D721Med (cell line): ENCODE measurements around the gene POLR3G.

Experiments
- DNase-seq: peaks from one replicate; pipeline ENCODE4 v3.0.0; 2011; ENCODE audit warnings: low spot score; ENCODE audit not compliant: insufficient read length
- FAIRE-seq: peaks from 2 replicates; lab custom pipeline; 2011; peaks lifted over from hg19 to GRCh38; lab: Jason Lieb, UNC
- CTCF ChIP-seq: IDR thresholded peaks from 2 replicates; pipeline ENCODE4 v1.5.1; 2012; ENCODE audit warnings: mild to moderate bottlenecking, control low read depth; ENCODE audit not compliant: insufficient read depth; ENCODE audit errors: missing control alignments

POLR3G gene

GRCh38 chr5:90477621-90478215 is 3.1 kb downstream of the POLR3G start:
- no peak for TF ChIP-seq CTCF
- DNase-seq (no peak), FAIRE-seq (no peak)

GRCh38 chr5:90479611-90480385 is 5.1 kb downstream of the POLR3G start:
- TF ChIP-seq CTCF = no peak
- no peak for DNase-seq

GRCh38 chr5:90480699-90481098 is 6.0 kb downstream of the POLR3G start:
- no peak for TF ChIP-seq CTCF

More at GRCh38 chr5:90479611-90480385, 5.1 kb downstream of the POLR3G start:
- FAIRE-seq = no peak

GRCh38 chr5:90483206-90483605 is 8.5 kb downstream of the POLR3G start:
- FAIRE-seq (no peak), DNase-seq (no peak)
- TF ChIP-seq CTCF = no peak

More at GRCh38 chr5:90480699-90481098, 6.0 kb downstream of the POLR3G start:
- FAIRE-seq = no peak
- DNase-seq = no peak

GRCh38 chr5:90484540-90484939 is 9.9 kb downstream of the POLR3G start:
- DNase-seq (no peak), FAIRE-seq (no peak)
- no peak for TF ChIP-seq CTCF

GRCh38 chr5:90488791-90489190 is 14.1 kb downstream of the POLR3G start:
- no peak for TF ChIP-seq CTCF
- DNase-seq (no peak), FAIRE-seq (peak; percentile 60)

GRCh38 chr5:90494043-90494442 is 19.4 kb downstream of the POLR3G start:
- DNase-seq (no peak), FAIRE-seq (no peak)

More at GRCh38 chr5:90494043-90494442, 19.4 kb downstream of the POLR3G start:
- TF ChIP-seq CTCF = no peak
